SW480 (cell line): ENCODE data around the gene RER1.

ENCODE experiments used
- DNase-seq: peaks from one replicate; pipeline ENCODE4 v3.0.0-alpha.2; 2016; ENCODE audit warnings: low spot score

The RER1 gene

GRCh38 chr1:2389644-2390043, 2.0 kb upstream of the RER1 start:
- DNase-seq: no peak

- DNase-seq: no peak
Measured at GRCh38 chr1:2391931-2392509, 379 bp downstream of the RER1 start.

GRCh38 chr1:2392686-2393085, 1.0 kb downstream of the RER1 start:
- no peak for DNase-seq

GRCh38 chr1:2393471-2393877, 1.8 kb downstream of the RER1 start:
- no peak for DNase-seq

GRCh38 chr1:2394220-2394619, 2.6 kb downstream of the RER1 start:
- DNase-seq: no peak

- DNase-seq: no peak
Measured at GRCh38 chr1:2394761-2395160, 3.1 kb downstream of the RER1 start.

- DNase-seq: no peak
Measured at GRCh38 chr1:2395245-2395644, 3.6 kb downstream of the RER1 start.

GRCh38 chr1:2396059-2396458, 4.4 kb downstream of the RER1 start:
- DNase-seq: no peak

- DNase-seq: no peak
Measured at GRCh38 chr1:2396476-2396875, 4.8 kb downstream of the RER1 start.

- no peak for DNase-seq
Measured at GRCh38 chr1:2397007-2397679, 5.5 kb downstream of the RER1 start.

- no peak for DNase-seq
Measured at GRCh38 chr1:2398871-2399270, 7.2 kb downstream of the RER1 start.

GRCh38 chr1:2399890-2400575, 8.4 kb downstream of the RER1 start:
- DNase-seq: no peak

GRCh38 chr1:2400576-2400909, 8.9 kb downstream of the RER1 start:
- DNase-seq: no peak

- no peak for DNase-seq
Measured at GRCh38 chr1:2400950-2401649, 9.5 kb downstream of the RER1 start.

- DNase-seq: no peak
Measured at GRCh38 chr1:2402420-2402819, 10.8 kb downstream of the RER1 start.

- DNase-seq: no peak
Measured at GRCh38 chr1:2403273-2403672, 11.6 kb downstream of the RER1 start.

GRCh38 chr1:2404142-2404889, 12.7 kb downstream of the RER1 start:
- DNase-seq: no peak

- no peak for DNase-seq
Measured at GRCh38 chr1:2404890-2405511, 13.4 kb downstream of the RER1 start.

GRCh38 chr1:2405588-2406295, 14.1 kb downstream of the RER1 start:
- DNase-seq: no peak

- no peak for DNase-seq
Measured at GRCh38 chr1:2406451-2407041, 14.9 kb downstream of the RER1 start.
